ENCODE data around the gene NAXE.
"Not testable (repeated sequence)": the region's sequence is repeated elsewhere in the genome, so short reads cannot be mapped to it uniquely, and the experiment has no call there.

NAXE gene

DNA sequence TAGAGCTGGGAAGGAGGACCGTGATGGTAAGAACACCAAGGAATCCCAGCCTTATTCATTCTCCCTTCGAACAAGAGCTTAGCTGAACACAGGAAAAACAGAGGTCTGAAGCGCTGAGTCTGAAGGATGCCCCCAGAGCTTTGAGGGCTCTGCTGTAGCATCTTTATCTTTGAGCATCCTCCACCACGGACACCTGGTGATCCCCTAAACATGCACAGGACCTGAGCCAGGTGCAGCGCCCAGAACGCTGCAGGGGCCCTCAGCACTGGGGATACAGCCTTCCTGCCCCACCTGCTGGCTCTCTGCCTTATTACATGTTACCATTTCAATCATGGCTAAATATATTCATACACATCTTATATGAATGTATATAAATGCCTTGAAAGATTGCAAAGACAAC is 17.4 kb downstream of the NAXE start:
- H3K27ac ChIP-seq, result no peak overlapping the region

DNA sequence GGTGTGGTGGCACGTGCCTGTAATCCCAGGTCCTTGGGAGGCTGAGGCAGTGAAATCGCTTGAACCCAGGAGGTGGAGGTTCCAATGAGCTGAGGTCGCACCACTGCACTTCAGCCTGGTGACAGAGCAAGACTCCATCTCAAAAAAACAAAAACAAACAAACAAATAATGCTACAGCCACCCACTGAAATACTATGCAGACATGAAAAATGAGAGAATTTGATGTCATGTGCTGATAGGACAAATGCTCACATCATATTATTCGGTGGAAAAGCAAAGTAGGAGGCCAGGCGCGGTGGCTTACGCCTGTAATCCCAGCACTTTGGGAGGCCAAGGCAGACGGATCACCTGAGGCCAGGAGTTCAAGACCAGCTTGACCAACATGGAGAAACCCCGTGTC is 18.5 kb downstream of the NAXE start:
- H3K4me2 ChIP-seq (ENCODE audit: low read length); H3K4me3 ChIP-seq (ENCODE audit: low read depth, low read length); H3K9me3 ChIP-seq (ENCODE audit: control insufficient read depth, low read length); H3K27me3 ChIP-seq (ENCODE audit: control insufficient read depth, insufficient read depth, low read length); H2AFZ ChIP-seq; H3K36me3 ChIP-seq (ENCODE audit: control insufficient read depth, insufficient read depth, low read length); H3K27ac ChIP-seq; H3K4me1 ChIP-seq; H3K9ac ChIP-seq; H3K79me2 ChIP-seq: not testable (repeated sequence)

More for the DNA sequence above, 17.4 kb downstream of the NAXE start:
- Histone ChIP-seq H3K4me2 (ENCODE audit: low read length) (no peak overlapping the region), H3K27me3 (ENCODE audit: control insufficient read depth, insufficient read depth, low read length) (no peaks in the 10 kb centered on the region), H3K79me2 (no peaks in the 10 kb centered on the region), H3K9me3 (ENCODE audit: control insufficient read depth, low read length) (no peaks in the 10 kb centered on the region), H3K36me3 (ENCODE audit: control insufficient read depth, insufficient read depth, low read length) (no peaks in the 10 kb centered on the region), H3K4me1 (peaks cover 3% of the 10 kb centered on the region), H3K9ac (no peak overlapping the region), H3K4me3 (ENCODE audit: low read depth, low read length) (no peak overlapping the region), H2AFZ (no peak overlapping the region)
- peak; percentile 35 for TF ChIP-seq CTCF (IDR thresholded peaks at IDR 0.05)

DNA sequence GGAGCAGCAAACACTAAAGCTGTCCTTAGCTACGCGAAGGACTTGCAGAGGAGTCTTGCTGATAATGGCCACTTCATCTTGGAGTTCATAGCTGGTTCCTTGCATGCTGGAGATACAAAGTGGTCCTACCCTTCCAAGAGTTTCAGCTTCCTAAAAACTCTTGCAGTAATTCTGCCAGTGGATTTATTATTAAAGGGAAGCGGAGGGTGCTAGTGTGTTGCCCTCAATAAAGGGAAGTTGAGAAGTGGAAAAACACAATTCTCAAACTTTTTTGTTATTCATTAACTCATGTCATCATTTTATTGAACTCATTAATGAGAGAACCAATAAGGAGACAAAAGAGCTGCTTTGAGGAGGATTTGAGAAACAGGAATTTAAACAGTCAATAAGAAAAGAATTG is 21.1 kb downstream of the NAXE start:
- no peaks in the 10 kb centered on the region for H3K9me3 ChIP-seq (ENCODE audit: control insufficient read depth, low read length)
- H3K4me1 ChIP-seq, result peaks cover 12% of the 10 kb centered on the region
- no peak overlapping the region for H3K27ac ChIP-seq
- no peaks in the 10 kb centered on the region for H3K27me3 ChIP-seq (ENCODE audit: control insufficient read depth, insufficient read depth, low read length)
- H3K9ac ChIP-seq, result no peak overlapping the region
- no peaks in the 10 kb centered on the region for H3K36me3 ChIP-seq (ENCODE audit: control insufficient read depth, insufficient read depth, low read length)
- no peak overlapping the region for H2AFZ ChIP-seq
- no peak overlapping the region for H3K4me3 ChIP-seq (ENCODE audit: low read depth, low read length)
- H3K4me2 ChIP-seq (ENCODE audit: low read length), result no peak overlapping the region
- no peaks in the 10 kb centered on the region for H3K79me2 ChIP-seq
- no peak for TF ChIP-seq CTCF (IDR thresholded peaks at IDR 0.05)

- H3K27me3 ChIP-seq (ENCODE audit: control insufficient read depth, insufficient read depth, low read length), result no peaks in the 10 kb centered on the region
- peaks cover 13% of the 10 kb centered on the region for H3K4me1 ChIP-seq
- H3K9me3 ChIP-seq (ENCODE audit: control insufficient read depth, low read length), result no peaks in the 10 kb centered on the region
- no peaks in the 10 kb centered on the region for H3K79me2 ChIP-seq
- H3K9ac ChIP-seq, result no peak overlapping the region
- H3K36me3 ChIP-seq (ENCODE audit: control insufficient read depth, insufficient read depth, low read length), result no peaks in the 10 kb centered on the region
- H2AFZ ChIP-seq, result peak overlapping the region; percentile 75
- H3K4me3 ChIP-seq (ENCODE audit: low read depth, low read length), result peak overlapping the region; percentile 43
- H3K27ac ChIP-seq, result peak overlapping the region; percentile 97
- peak overlapping the region; percentile 58 for H3K4me2 ChIP-seq (ENCODE audit: low read length)
- no peak for TF ChIP-seq CTCF (IDR thresholded peaks at IDR 0.05)
These were observed 24.4 kb downstream of the NAXE start for GRCh38 chr1:156615946-156616345.

- Histone ChIP-seq H2AFZ (peak overlapping the region; percentile 75), H3K9ac (no peak overlapping the region), H3K4me3 (ENCODE audit: low read depth, low read length) (peak overlapping the region; percentile 43), H3K27ac (peak overlapping the region; percentile 97), H3K9me3 (ENCODE audit: control insufficient read depth, low read length) (no peaks in the 10 kb centered on the region), H3K79me2 (no peaks in the 10 kb centered on the region), H3K4me2 (ENCODE audit: low read length) (peak overlapping the region; percentile 58), H3K27me3 (ENCODE audit: control insufficient read depth, insufficient read depth, low read length) (no peaks in the 10 kb centered on the region), H3K4me1 (peaks cover 13% of the 10 kb centered on the region), H3K36me3 (ENCODE audit: control insufficient read depth, insufficient read depth, low read length) (no peaks in the 10 kb centered on the region)
- no peak for TF ChIP-seq CTCF (IDR thresholded peaks at IDR 0.05)
These were observed 24.9 kb downstream of the NAXE start for GRCh38 chr1:156616463-156616862.
